ENCODE measurements around the gene ZNF683.
A peak's percentile ranks its signal among the peaks of the same experiment; 100 is the strongest.

The ZNF683 gene

DNA sequence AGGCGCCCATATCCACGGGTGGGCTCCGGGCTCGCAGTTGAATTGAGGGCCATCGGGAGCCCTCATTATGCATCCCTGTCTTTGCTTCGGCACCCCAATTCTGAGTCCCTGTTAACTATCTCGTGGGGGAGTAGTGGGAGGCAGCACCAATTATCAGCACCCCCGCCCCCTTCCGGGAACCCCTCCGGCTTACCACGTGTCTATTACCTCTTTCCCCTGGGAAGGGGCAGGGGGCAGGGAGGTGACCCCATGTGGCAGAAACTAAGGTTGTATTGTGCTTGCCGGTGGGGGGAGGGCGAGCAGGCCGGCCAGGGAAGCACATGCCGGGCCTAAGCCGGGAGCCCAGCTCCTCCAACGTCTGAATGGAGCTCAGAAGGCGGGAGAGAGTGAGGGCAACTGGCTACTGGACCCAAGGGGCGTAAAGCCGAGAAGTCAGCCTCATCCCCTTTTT, 39.1 kb upstream of the ZNF683 start:
- DNase-seq, result no peak
- in situ Hi-C loops (cut with HindIII; ENCODE audit: low pct_ligation_motif_present, low sequenced_read_pairs), result no loop called here
- Histone ChIP-seq H3K27ac (no peak overlapping the region), H3K36me3 (replicated peaks) (no peaks in the 10 kb centered on the region), H3K27me3 (replicated peaks) (peaks cover 34% of the 10 kb centered on the region), H3K4me3 (ENCODE audit: low read depth, low read length) (no peak overlapping the region)
- TF ChIP-seq, protein P1, sequence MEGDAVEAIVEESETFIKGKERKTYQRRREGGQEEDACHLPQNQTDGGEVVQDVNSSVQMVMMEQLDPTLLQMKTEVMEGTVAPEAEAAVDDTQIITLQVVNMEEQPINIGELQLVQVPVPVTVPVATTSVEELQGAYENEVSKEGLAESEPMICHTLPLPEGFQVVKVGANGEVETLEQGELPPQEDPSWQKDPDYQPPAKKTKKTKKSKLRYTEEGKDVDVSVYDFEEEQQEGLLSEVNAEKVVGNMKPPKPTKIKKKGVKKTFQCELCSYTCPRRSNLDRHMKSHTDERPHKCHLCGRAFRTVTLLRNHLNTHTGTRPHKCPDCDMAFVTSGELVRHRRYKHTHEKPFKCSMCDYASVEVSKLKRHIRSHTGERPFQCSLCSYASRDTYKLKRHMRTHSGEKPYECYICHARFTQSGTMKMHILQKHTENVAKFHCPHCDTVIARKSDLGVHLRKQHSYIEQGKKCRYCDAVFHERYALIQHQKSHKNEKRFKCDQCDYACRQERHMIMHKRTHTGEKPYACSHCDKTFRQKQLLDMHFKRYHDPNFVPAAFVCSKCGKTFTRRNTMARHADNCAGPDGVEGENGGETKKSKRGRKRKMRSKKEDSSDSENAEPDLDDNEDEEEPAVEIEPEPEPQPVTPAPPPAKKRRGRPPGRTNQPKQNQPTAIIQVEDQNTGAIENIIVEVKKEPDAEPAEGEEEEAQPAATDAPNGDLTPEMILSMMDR (IDR thresholded peaks at IDR 0.05; ENCODE audit: low read depth, low read length, missing control alignments), result no peak

GRCh38 chr1:26410706-26411623, 38.4 kb upstream of the ZNF683 start, which contains the start of gene LIN28A:
Gene LIN28A, plus strand, starts transcription at chr1:26410817. Its CDS starts 75 bp downstream, at chr1:26410892.
- H3K27ac ChIP-seq, result no peak within 1 kb of the TSS
- DNase-seq, result no peak
- peaks cover 34% of the 10 kb centered on the region for H3K27me3 ChIP-seq (replicated peaks)
- TF ChIP-seq, protein P1 (IDR thresholded peaks at IDR 0.05; ENCODE audit: low read depth, low read length, missing control alignments), result no peak
- in situ Hi-C loops (cut with HindIII; ENCODE audit: low pct_ligation_motif_present, low sequenced_read_pairs), result no loop called here
- H3K4me3 ChIP-seq (ENCODE audit: low read depth, low read length), result no peak within 1 kb of the TSS
- H3K36me3 ChIP-seq (replicated peaks), result no peaks in the 10 kb centered on the region

DNA sequence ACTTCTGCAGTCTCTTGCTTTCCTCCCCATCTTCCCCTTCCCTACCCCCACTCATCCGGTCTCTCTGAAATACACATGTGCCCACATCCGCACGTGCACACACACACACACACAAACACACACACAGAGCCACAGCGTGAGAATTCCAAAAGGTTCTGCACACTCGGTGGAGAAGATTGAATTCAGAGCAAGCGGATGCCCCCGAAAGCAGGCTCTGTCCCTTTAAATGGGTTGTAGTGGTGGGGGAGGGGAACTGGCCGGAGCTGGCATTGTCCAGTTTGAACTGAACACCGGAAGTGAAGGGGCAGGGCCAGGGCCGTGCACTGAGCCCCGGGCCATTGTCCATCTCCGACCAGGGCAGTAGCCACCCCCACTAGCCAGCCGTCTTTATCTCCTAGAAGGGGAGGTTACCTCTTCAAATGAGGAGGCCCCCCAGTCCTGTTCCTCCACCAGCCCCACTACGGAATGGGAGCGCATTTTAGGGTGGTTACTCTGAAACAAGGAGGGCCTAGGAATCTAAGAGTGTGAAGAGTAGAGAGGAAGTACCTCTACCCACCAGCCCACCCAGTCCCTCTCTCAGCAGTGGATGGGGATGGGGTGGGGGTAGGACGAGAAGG, 36.7 kb upstream of the ZNF683 start:
- Histone ChIP-seq H3K36me3 (replicated peaks) (no peaks in the 10 kb centered on the region), H3K27ac (no peak overlapping the region), H3K4me3 (ENCODE audit: low read depth, low read length) (no peak overlapping the region), H3K27me3 (replicated peaks) (peaks cover 30% of the 10 kb centered on the region)
- no peak for DNase-seq
- in situ Hi-C loops (cut with HindIII; ENCODE audit: low pct_ligation_motif_present, low sequenced_read_pairs), result no loop called here
- TF ChIP-seq, protein P1 (IDR thresholded peaks at IDR 0.05; ENCODE audit: low read depth, low read length, missing control alignments), result no peak

DNA sequence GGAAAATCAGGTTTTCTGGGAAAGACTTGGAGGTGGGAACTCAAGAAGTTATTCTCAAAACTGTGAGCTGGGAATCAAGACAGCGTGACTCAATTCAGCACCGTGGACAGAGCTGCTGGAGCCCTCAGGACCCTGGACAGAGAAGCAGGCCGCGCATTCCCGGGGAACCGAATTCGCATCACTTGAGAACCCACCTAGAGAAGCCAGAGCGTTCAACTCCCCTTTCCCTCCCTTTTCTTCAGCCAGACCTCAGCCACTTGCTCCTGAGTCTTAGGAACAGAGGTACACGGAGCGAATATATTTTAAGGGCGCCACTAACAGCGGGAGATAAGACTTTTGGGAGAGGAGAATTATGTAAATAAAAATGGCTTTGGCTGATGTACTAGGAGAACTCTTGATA, 36.1 kb upstream of the ZNF683 start:
- TF ChIP-seq, protein P1 (IDR thresholded peaks at IDR 0.05; ENCODE audit: low read depth, low read length, missing control alignments), result no peak
- peaks cover 26% of the 10 kb centered on the region for H3K27me3 ChIP-seq (replicated peaks)
- peak; percentile 61 for DNase-seq
- H3K36me3 ChIP-seq (replicated peaks), result no peaks in the 10 kb centered on the region
- H3K4me3 ChIP-seq (ENCODE audit: low read depth, low read length), result no peak overlapping the region
- in situ Hi-C loops (cut with HindIII; ENCODE audit: low pct_ligation_motif_present, low sequenced_read_pairs), result no loop called here
- H3K27ac ChIP-seq, result no peak overlapping the region

DNA sequence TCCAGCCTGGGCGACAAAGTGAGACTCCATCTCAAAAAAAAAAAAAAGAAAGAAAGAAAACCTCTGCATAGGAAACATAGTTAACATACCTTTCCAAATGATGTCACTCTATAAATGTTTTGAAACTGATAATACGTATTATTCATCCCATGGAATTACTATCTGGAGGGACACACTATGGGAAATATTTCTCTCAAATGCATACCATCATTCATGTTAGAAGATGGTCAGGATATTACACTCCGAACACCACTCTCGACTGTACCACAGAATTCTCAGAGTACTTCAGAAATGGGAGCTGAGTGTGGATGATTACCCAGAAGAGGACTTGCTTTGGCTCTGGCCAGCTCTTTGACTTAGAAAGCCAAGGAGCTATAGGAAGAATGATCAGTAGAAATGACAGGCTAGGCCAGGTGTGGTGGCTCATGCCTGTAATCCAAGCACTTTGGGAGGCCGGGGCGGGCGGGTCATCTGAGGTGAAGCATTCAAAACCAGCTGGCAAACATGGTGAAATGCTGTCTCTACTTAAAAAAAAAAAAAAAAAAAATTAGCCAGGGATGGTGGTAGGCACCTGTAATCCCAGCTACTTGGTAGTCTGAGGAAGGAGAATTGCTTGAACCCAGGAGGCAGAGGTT, 32.8 kb upstream of the ZNF683 start:
- in situ Hi-C loops (cut with HindIII; ENCODE audit: low pct_ligation_motif_present, low sequenced_read_pairs), result no loop called here

More for the DNA sequence above, 32.8 kb upstream of the ZNF683 start:
- Histone ChIP-seq H3K36me3 (replicated peaks) (no peaks in the 10 kb centered on the region), H3K27me3 (replicated peaks) (no peaks in the 10 kb centered on the region), H3K4me3 (ENCODE audit: low read depth, low read length) (no peak overlapping the region), H3K27ac (peak overlapping the region; percentile 80)
- DNase-seq, result peak; percentile 63
- TF ChIP-seq, protein P1 (IDR thresholded peaks at IDR 0.05; ENCODE audit: low read depth, low read length, missing control alignments), result no peak

All from brain microvascular endothelial cell (primary cell).